Fibroblast of pulmonary artery (primary cell): ENCODE results near the gene PLSCR1.
A peak's percentile ranks its signal among the peaks of the same experiment; 100 is the strongest.
"Not testable (repeated sequence)": the region's sequence is repeated elsewhere in the genome, so short reads cannot be mapped to it uniquely, and the experiment has no call there.

Source experiments
- DNase-seq: peaks from one replicate; pipeline ENCODE4 v3.0.0-alpha.2; 2010; ENCODE audit warnings: low read depth
- H3K4me3 ChIP-seq: replicated peaks from 2 replicates; pipeline ENCODE4 v1.5.1; 2011; ENCODE audit warnings: low read depth, mild to moderate bottlenecking, control low read depth, low read length, moderate library complexity
- TF ChIP-seq, protein P1 (sequence below): IDR thresholded peaks from 2 replicates; pipeline ENCODE4 v1.5.1; 2011; ENCODE audit warnings: mild to moderate bottlenecking, control low read depth, low read length, inconsistent platforms; ENCODE audit errors: missing control alignments

PLSCR1 gene

DNA sequence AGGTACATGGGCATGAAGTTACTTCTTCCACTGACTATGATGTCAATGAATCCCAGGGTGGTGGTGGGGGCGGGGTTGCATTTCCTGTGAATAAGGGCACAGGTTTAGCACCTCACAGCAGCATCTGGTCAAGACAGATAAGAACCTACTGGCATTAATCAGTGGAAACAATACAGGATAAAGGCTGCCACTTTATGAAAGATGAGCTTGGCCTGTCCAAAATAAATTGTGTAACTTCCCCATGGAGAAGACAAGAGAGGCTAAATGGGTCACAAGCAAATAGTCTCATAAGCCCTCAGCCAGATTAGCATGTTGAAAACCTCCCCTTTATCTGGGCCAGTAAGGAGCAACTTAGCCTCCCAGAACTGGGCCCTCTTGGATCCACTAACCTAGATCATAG, 47.7 kb downstream of the PLSCR1 start:
- DNase-seq = no peak
- TF ChIP-seq, protein P1, sequence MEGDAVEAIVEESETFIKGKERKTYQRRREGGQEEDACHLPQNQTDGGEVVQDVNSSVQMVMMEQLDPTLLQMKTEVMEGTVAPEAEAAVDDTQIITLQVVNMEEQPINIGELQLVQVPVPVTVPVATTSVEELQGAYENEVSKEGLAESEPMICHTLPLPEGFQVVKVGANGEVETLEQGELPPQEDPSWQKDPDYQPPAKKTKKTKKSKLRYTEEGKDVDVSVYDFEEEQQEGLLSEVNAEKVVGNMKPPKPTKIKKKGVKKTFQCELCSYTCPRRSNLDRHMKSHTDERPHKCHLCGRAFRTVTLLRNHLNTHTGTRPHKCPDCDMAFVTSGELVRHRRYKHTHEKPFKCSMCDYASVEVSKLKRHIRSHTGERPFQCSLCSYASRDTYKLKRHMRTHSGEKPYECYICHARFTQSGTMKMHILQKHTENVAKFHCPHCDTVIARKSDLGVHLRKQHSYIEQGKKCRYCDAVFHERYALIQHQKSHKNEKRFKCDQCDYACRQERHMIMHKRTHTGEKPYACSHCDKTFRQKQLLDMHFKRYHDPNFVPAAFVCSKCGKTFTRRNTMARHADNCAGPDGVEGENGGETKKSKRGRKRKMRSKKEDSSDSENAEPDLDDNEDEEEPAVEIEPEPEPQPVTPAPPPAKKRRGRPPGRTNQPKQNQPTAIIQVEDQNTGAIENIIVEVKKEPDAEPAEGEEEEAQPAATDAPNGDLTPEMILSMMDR = no peak
- H3K4me3 ChIP-seq = no peak overlapping the region

DNA sequence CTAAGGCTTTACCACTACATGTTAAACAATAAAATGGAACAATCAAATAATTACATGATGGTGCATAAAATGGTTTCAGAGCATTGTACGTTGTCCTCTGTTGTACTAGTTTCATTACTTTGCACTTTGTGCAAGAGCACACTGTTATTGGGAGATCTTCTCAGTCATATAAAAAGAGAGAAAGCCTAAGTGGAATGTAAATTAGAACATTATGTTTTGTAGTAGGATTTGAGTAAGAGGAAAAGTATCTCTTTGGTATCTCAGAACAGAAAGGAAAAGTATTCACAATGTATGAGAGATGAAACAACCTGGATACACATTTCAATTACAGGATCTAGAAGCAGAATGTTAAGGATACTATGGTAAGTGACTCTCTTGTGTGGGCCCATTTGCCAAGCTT, 48.2 kb downstream of the PLSCR1 start:
- TF ChIP-seq, protein P1 = no peak
- no peak overlapping the region for H3K4me3 ChIP-seq
- no peak for DNase-seq

DNA sequence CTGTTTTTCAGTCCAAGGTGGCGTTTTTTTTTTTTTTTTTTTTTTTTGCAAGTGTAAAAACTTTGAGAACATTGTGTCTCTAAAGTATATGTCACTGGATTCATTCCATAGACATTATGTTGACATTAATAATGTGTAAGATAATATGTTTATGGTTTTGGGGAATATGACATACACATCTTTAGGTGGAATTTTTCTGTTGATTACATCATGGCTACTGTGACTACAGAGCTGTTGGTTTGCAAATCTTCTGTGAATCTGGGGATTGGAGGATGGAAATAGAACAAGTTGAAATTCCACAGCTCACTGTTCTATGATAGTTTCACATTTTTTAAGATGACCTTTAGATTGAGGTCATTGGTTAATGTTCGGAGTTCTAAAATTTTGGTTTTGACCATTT, 50.6 kb downstream of the PLSCR1 start:
- TF ChIP-seq, protein P1 = no peak
- DNase-seq = no peak
- no peak overlapping the region for H3K4me3 ChIP-seq

DNA sequence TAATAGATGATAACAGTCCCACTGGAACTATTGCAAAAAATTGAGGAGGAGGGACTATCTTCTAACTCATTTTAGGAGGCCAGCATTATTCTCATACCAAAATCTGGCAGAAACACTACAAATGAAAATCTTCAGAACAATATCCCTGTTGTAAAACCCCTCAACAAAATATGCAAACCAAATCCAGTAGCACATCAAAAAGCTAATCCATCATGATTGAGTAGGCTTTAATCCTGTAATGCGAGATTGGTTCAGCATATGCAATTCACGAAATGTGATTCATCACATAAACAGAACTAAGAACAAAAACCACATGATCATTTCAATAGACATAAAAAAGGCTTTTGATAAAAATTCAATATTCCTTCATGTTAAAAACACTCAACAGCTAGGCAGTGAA, 51.2 kb downstream of the PLSCR1 start:
- H3K4me3 ChIP-seq = no peak overlapping the region
- DNase-seq = peak; percentile 33
- TF ChIP-seq, protein P1 = no peak

DNA sequence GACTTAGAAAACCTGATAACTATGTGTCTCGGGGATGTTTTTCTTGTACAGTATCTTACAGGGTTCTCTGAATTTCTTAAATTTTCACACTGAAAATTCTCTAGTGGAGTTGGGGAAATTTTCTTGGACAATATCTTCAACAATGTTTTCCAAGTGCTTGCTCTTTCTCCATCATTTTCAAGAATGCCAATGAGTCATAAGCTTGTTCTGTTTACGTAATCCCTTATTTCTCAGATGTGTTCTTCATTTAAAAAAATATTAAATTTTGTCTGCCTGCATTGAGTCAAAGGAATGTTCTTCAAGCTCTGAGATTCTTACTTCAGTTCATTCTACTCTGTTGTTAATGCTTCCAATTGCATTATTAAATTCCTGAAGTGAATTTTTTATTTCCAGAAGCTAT, 53.1 kb downstream of the PLSCR1 start:
- no peak overlapping the region for H3K4me3 ChIP-seq
- peak; percentile 65 for DNase-seq
- TF ChIP-seq, protein P1 = no peak

DNA sequence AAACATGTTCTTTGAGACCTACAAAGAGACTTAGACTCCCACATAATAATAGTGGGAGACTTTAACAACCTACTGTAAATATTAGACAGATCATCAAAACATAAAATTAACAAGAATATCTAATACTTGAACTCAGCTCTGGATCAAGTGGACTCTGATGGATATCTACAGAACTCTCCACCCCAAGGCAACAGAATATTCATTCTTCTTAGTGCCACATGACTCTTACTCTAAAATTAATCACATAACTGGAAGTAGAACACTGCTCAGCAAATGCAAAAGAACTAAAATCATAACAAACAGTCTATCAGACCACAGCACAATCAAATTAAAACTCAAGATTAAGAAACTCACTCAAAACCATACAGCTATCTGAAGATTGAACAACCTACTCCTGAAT, 59.1 kb downstream of the PLSCR1 start:
- TF ChIP-seq, protein P1 = no peak
- DNase-seq = no peak
- no peak overlapping the region for H3K4me3 ChIP-seq

DNA sequence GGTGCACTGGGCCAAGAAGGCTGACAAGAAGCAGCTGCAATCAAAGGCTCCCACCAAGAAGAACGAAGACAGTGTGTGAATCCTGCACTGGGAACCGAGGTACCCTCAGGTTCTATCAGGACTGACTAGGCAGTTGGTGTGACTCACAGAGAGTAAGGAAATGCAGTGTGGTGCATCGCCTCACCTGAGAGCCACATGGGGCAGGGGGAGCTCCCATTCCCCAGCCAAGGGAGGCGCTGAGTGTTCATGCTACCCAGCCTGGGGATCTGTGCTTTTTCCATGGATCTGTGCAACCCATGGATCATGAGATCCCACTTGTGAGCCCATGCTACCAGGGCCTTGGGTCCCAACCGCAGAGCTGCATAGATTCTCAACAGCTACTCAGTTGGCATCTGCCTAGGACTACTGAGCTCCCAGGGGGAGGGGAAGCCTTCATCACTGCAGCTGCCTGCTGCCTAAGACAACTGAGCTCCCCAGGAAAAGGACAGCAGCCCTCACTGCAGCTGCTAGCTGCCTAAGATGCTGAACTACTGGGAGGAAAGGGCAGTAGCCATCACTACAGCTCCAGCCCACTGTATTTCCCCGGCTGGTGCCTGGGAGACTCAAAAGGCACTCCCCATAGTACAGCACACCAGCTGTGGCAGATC, 68.2 kb downstream of the PLSCR1 start:
- no peak for DNase-seq
- TF ChIP-seq, protein P1 = no peak
- H3K4me3 ChIP-seq = no peak overlapping the region

DNA sequence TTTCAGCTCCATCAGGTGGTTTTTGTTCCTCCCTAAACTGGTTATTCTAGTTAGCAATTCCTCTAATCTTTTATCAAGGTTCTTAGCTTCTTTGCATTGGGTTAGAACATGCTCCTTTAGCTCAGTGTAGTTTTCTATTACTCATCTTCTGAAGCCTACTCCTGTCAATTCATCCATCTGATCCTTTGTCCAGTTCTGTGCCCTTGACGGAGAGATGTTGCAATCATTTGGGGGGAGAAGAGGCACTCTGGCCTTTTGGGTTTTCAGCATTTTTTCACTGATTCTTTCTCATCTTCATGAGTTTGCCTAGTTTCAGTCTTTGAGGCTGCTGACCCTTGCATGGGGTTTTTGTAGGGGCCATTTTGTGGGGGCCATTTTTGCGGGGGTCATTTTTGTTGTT, 69.4 kb downstream of the PLSCR1 start:
- not testable (repeated sequence) for H3K4me3 ChIP-seq, DNase-seq
